HepG2 (cell line): ENCODE data around the gene CSNK1A1. TPM values are rescaled to one million over a fixed set of nuclear protein-coding genes. Genes with fewer than 3 reads are reported as not detected.

Source experiments
- CENPX ChIP-seq: sonication (generic); formaldehyde crosslinking; IDR thresholded peaks from 2 replicates; pipeline ENCODE4 v1.9.0; 2021; ENCODE audit warnings: mild to moderate bottlenecking, missing genetic modification reagents, moderate library complexity
- ELF3 ChIP-seq: IDR thresholded peaks from 2 replicates; pipeline ENCODE4 v1.6.1; 2016; ENCODE audit warnings: missing genetic modification reagents, missing compliant biosample characterization
- FOSL1 ChIP-seq: sonication (generic); formaldehyde crosslinking; IDR thresholded peaks from 2 replicates; pipeline ENCODE4 v1.9.0; 2021; ENCODE audit warnings: missing genetic modification reagents, borderline replicate concordance
- JUNB ChIP-seq: sonication (generic); formaldehyde crosslinking; IDR thresholded peaks from 2 replicates; pipeline ENCODE4 v1.8.0; 2022; ENCODE audit warnings: missing genetic modification reagents, mild to moderate bottlenecking, borderline replicate concordance
- MTA1 ChIP-seq: sonication (generic); formaldehyde crosslinking; IDR thresholded peaks from 2 replicates; pipeline ENCODE4 v1.4.0; 2020; ENCODE audit warnings: missing genetic modification reagents, mild to moderate bottlenecking, borderline replicate concordance
- ONECUT2 ChIP-seq: sonication (generic); formaldehyde crosslinking; IDR thresholded peaks from 2 replicates; pipeline ENCODE4 v1.4.0; 2020; ENCODE audit warnings: missing genetic modification reagents
- POLR2A ChIP-seq, 2 experiments: IDR thresholded peaks; 2 replicates each; pipeline ENCODE4 v1.6.1; 2011; ENCODE audit warnings: low read depth in 2 of 2, low read length in 2 of 2, mild to moderate bottlenecking in 1 of 2, moderate library complexity in 1 of 2; ENCODE audit not compliant: insufficient read depth in 1 of 2
- ZNF556 ChIP-seq: sonication (generic); formaldehyde crosslinking; IDR thresholded peaks from 2 replicates; pipeline ENCODE4 v1.4.0; 2020; ENCODE audit warnings: mild to moderate bottlenecking, missing genetic modification reagents, borderline replicate concordance
- ZNF841 ChIP-seq: sonication (generic); formaldehyde crosslinking; IDR thresholded peaks from 2 replicates; pipeline ENCODE4 v1.8.1; 2023; ENCODE audit warnings: missing genetic modification reagents, borderline replicate concordance
- polyA plus RNA-seq, 8 experiments: library from polyadenylated mRNA; depleted of rRNA in 3 of 8; stranded (reverse) in 7 of 8; unstranded in 1 of 8; fragments of >200 nt; fragmentation: Illumina TruSeq in 4 of 8; extraction: Trizol in 4 of 8; gene quantifications; 2 replicates each; pipeline versions ENCODE4 v1.2.1 to v1.2.3, GENCODE V29; 2011 to 2016; ENCODE audit warnings: low read depth in 4 of 8, missing spikeins in 1 of 8, mixed read lengths in 1 of 8; ENCODE audit not compliant: insufficient read depth in 1 of 8
- total RNA-seq, 5 experiments: library from RNA; depleted of rRNA; stranded (reverse); fragments of >200 nt; fragmentation: Illumina TruSeq; extraction: Trizol; gene quantifications; 2 replicates each; pipeline ENCODE4 v1.2.3, GENCODE V29; 2016; ENCODE audit warnings: low read depth in 1 of 5
- TF ChIP-seq, protein P1 (sequence below): IDR thresholded peaks from 2 replicates; pipeline ENCODE4 v1.4.0; 2020; ENCODE audit warnings: mild to moderate bottlenecking, missing genetic modification reagents
- TF ChIP-seq, protein P2 (sequence below): sonication (generic); formaldehyde crosslinking; IDR thresholded peaks from 2 replicates; pipeline ENCODE4 v1.5.1; 2020; ENCODE audit warnings: missing genetic modification reagents, mild to moderate bottlenecking, borderline replicate concordance
- TF ChIP-seq, protein P3 (sequence below): sonication (generic); formaldehyde crosslinking; IDR thresholded peaks from 2 replicates; pipeline ENCODE4 v1.4.0; 2020; ENCODE audit warnings: missing genetic modification reagents, borderline replicate concordance
- TF ChIP-seq, protein P4 (sequence below): sonication (generic); formaldehyde crosslinking; IDR thresholded peaks from 2 replicates; pipeline ENCODE4 v1.4.0; 2020; ENCODE audit warnings: missing genetic modification reagents, borderline replicate concordance
- TF ChIP-seq, protein P5 (sequence below): sonication (generic); formaldehyde crosslinking; IDR thresholded peaks from 2 replicates; pipeline ENCODE4 v1.4.0; 2020; ENCODE audit warnings: low read depth, missing genetic modification reagents

The CSNK1A1 gene
- total and polyA plus RNA-seq, 2 of the 13 experiments (the other 11 are each of a cell fraction or from before 2014, with no cell fraction given) = 89.0 to 149 TPM

DNA sequence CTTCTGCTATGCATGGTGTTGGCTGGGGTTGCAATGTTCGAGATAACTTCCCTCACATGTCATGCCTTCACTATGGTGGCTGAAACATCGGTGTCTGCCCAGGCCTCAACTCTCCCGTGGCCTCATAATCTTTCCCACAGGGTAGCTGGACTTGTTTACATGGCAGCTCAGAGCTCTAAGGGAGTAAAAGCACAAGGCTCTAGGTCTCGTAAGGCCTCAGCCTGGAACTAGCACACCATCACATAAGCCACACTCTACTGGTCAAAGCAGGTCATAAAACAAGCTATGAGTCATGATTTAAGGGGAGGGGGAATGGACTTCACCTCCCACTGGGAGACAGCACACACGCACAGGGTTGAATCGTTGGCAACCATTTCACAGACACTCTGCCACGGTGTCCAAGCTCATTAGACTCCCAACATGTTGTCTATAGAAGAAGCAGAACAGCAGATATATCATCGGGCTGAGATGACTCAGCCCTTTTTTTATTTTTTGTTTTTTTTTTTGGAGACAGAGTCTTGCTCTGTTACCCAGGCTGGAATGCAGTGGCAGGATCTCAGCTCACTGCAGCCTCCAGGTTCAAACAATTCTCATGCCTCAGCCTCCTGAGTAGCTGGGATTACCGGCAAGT lies 105.4 kb downstream of the CSNK1A1 start (continued):
- TF ChIP-seq, protein P1, sequence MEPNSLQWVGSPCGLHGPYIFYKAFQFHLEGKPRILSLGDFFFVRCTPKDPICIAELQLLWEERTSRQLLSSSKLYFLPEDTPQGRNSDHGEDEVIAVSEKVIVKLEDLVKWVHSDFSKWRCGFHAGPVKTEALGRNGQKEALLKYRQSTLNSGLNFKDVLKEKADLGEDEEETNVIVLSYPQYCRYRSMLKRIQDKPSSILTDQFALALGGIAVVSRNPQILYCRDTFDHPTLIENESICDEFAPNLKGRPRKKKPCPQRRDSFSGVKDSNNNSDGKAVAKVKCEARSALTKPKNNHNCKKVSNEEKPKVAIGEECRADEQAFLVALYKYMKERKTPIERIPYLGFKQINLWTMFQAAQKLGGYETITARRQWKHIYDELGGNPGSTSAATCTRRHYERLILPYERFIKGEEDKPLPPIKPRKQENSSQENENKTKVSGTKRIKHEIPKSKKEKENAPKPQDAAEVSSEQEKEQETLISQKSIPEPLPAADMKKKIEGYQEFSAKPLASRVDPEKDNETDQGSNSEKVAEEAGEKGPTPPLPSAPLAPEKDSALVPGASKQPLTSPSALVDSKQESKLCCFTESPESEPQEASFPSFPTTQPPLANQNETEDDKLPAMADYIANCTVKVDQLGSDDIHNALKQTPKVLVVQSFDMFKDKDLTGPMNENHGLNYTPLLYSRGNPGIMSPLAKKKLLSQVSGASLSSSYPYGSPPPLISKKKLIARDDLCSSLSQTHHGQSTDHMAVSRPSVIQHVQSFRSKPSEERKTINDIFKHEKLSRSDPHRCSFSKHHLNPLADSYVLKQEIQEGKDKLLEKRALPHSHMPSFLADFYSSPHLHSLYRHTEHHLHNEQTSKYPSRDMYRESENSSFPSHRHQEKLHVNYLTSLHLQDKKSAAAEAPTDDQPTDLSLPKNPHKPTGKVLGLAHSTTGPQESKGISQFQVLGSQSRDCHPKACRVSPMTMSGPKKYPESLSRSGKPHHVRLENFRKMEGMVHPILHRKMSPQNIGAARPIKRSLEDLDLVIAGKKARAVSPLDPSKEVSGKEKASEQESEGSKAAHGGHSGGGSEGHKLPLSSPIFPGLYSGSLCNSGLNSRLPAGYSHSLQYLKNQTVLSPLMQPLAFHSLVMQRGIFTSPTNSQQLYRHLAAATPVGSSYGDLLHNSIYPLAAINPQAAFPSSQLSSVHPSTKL = peak; percentile 39; the same call in 1 of the 2 replicates
- TF ChIP-seq CENPX (CRISPR knock-in tag) = no peak
- TF ChIP-seq ONECUT2 = no peak
- TF ChIP-seq, protein P2, sequence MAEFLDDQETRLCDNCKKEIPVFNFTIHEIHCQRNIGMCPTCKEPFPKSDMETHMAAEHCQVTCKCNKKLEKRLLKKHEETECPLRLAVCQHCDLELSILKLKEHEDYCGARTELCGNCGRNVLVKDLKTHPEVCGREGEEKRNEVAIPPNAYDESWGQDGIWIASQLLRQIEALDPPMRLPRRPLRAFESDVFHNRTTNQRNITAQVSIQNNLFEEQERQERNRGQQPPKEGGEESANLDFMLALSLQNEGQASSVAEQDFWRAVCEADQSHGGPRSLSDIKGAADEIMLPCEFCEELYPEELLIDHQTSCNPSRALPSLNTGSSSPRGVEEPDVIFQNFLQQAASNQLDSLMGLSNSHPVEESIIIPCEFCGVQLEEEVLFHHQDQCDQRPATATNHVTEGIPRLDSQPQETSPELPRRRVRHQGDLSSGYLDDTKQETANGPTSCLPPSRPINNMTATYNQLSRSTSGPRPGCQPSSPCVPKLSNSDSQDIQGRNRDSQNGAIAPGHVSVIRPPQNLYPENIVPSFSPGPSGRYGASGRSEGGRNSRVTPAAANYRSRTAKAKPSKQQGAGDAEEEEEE (CRISPR knock-in tag) = no peak
- peak; percentile 71; the same call in 1 of the 2 replicates for TF ChIP-seq ZNF556 (CRISPR knock-in tag)
- 0 out of 2 replicates have a peak, but pooled peaks have one; percentile 21 for TF ChIP-seq ELF3 (CRISPR knock-in tag)
- TF ChIP-seq FOSL1 = peak; percentile 76; the same call in 1 of the 2 replicates
- TF ChIP-seq, protein P3, sequence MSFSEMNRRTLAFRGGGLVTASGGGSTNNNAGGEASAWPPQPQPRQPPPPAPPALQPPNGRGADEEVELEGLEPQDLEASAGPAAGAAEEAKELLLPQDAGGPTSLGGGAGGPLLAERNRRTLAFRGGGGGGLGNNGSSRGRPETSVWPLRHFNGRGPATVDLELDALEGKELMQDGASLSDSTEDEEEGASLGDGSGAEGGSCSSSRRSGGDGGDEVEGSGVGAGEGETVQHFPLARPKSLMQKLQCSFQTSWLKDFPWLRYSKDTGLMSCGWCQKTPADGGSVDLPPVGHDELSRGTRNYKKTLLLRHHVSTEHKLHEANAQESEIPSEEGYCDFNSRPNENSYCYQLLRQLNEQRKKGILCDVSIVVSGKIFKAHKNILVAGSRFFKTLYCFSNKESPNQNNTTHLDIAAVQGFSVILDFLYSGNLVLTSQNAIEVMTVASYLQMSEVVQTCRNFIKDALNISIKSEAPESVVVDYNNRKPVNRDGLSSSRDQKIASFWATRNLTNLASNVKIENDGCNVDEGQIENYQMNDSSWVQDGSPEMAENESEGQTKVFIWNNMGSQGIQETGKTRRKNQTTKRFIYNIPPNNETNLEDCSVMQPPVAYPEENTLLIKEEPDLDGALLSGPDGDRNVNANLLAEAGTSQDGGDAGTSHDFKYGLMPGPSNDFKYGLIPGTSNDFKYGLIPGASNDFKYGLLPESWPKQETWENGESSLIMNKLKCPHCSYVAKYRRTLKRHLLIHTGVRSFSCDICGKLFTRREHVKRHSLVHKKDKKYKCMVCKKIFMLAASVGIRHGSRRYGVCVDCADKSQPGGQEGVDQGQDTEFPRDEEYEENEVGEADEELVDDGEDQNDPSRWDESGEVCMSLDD (CRISPR knock-in tag) = no peak
- TF ChIP-seq POLR2A (IDR thresholded peaks at IDR 0.05; ENCODE audit: insufficient read depth in 1 of 2, low read depth in 2 of 2, low read length in 2 of 2) = peak in 1 of 2 experiments; percentile 64; a peak in 2 of 4 replicates
- TF ChIP-seq, protein P4, sequence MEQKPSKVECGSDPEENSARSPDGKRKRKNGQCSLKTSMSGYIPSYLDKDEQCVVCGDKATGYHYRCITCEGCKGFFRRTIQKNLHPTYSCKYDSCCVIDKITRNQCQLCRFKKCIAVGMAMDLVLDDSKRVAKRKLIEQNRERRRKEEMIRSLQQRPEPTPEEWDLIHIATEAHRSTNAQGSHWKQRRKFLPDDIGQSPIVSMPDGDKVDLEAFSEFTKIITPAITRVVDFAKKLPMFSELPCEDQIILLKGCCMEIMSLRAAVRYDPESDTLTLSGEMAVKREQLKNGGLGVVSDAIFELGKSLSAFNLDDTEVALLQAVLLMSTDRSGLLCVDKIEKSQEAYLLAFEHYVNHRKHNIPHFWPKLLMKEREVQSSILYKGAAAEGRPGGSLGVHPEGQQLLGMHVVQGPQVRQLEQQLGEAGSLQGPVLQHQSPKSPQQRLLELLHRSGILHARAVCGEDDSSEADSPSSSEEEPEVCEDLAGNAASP (CRISPR knock-in tag) = peak; percentile 59; the same call in 1 of the 2 replicates
- 0 out of 2 replicates have a peak, but pooled peaks have one; percentile 8 for TF ChIP-seq JUNB (CRISPR knock-in tag)
- TF ChIP-seq MTA1 (CRISPR knock-in tag) = no peak
- TF ChIP-seq, protein P5, sequence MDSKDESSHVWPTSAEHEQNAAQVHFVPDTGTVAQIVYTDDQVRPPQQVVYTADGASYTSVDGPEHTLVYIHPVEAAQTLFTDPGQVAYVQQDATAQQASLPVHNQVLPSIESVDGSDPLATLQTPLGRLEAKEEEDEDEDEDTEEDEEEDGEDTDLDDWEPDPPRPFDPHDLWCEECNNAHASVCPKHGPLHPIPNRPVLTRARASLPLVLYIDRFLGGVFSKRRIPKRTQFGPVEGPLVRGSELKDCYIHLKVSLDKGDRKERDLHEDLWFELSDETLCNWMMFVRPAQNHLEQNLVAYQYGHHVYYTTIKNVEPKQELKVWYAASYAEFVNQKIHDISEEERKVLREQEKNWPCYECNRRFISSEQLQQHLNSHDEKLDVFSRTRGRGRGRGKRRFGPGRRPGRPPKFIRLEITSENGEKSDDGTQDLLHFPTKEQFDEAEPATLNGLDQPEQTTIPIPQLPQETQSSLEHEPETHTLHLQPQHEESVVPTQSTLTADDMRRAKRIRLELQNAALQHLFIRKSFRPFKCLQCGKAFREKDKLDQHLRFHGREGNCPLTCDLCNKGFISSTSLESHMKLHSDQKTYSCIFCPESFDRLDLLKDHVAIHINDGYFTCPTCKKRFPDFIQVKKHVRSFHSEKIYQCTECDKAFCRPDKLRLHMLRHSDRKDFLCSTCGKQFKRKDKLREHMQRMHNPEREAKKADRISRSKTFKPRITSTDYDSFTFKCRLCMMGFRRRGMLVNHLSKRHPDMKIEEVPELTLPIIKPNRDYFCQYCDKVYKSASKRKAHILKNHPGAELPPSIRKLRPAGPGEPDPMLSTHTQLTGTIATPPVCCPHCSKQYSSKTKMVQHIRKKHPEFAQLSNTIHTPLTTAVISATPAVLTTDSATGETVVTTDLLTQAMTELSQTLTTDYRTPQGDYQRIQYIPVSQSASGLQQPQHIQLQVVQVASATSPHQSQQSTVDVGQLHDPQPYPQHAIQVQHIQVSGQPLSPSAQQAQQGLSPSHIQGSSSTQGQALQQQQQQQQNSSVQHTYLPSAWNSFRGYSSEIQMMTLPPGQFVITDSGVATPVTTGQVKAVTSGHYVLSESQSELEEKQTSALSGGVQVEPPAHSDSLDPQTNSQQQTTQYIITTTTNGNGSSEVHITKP (CRISPR knock-in tag) = 0 out of 2 replicates have a peak, but pooled peaks have one; percentile 30
- no peak for TF ChIP-seq ZNF841
